Fibroblast of lung (primary cell): ENCODE measurements around the gene NPR1. TPM values are rescaled to one million over a fixed set of nuclear protein-coding genes. Genes with fewer than 3 reads are reported as not detected.

ENCODE experiments used
- DNase-seq, 2 donors: peaks; one replicate each; pipeline versions ENCODE4 v3.0.0 to v3.0.0-alpha.2; 2010; ENCODE audit warnings: low read depth in 2 of 2
- H2AFZ ChIP-seq: 2 replicates; pipeline ENCODE4 v1.5.1; 2012; ENCODE audit warnings: low read length, control low read depth, inconsistent platforms
- H3K27ac ChIP-seq: 2 replicates; pipeline ENCODE4 v1.5.1; 2011; ENCODE audit warnings: low read length, control low read depth; ENCODE audit not compliant: insufficient read depth
- H3K27me3 ChIP-seq: 2 replicates; pipeline ENCODE4 v1.5.1; 2011; ENCODE audit warnings: mild to moderate bottlenecking, low read length; ENCODE audit not compliant: control insufficient read depth, insufficient read depth
- H3K36me3 ChIP-seq: 2 replicates; pipeline ENCODE4 v1.5.1; 2011; ENCODE audit warnings: low read length; ENCODE audit not compliant: control insufficient read depth, insufficient read depth
- H3K4me1 ChIP-seq: 2 replicates; pipeline ENCODE4 v1.5.1; 2011; ENCODE audit warnings: low read length; ENCODE audit not compliant: control insufficient read depth, insufficient read depth; ENCODE audit errors: extremely low read depth
- H3K4me2 ChIP-seq: 2 replicates; pipeline ENCODE4 v1.5.1; 2011; ENCODE audit warnings: low read length, control low read depth; ENCODE audit not compliant: insufficient read depth; ENCODE audit errors: extremely low read depth
- H3K4me3 ChIP-seq, 4 experiments: fragments of 200-600 bp in 1 of 4; sonication (generic) in 1 of 4; replicated peaks in 1 of 4; 2 replicates each; pipeline ENCODE4 v1.5.1; 2011 to 2016; ENCODE audit warnings: low read length in 4 of 4, low read depth in 3 of 4, mild to moderate bottlenecking in 3 of 4, control low read depth in 2 of 4, inconsistent platforms in 1 of 4, mixed read lengths in 1 of 4; ENCODE audit not compliant: insufficient read depth in 1 of 4; ENCODE audit errors: control extremely low read depth in 1 of 4
- H3K79me2 ChIP-seq: 2 replicates; pipeline ENCODE4 v1.5.1; 2012; ENCODE audit warnings: mild to moderate bottlenecking, low read length, inconsistent platforms; ENCODE audit not compliant: control insufficient read depth, insufficient read depth
- H3K9ac ChIP-seq: 2 replicates; pipeline ENCODE4 v1.5.1; 2011; ENCODE audit warnings: mild to moderate bottlenecking, low read length, control low read depth; ENCODE audit not compliant: insufficient read depth
- H3K9me3 ChIP-seq: 2 replicates; pipeline ENCODE4 v1.5.1; 2012; ENCODE audit warnings: low read depth, low read length; ENCODE audit not compliant: control insufficient read depth, insufficient read depth
- H4K20me1 ChIP-seq: 2 replicates; pipeline ENCODE4 v1.5.1; 2011; ENCODE audit warnings: low read length; ENCODE audit not compliant: control insufficient read depth, insufficient read depth; ENCODE audit errors: extremely low read depth
- EZH2 ChIP-seq: IDR thresholded peaks from 2 replicates; pipeline ENCODE4 v1.5.1; 2012; ENCODE audit warnings: low read length, control low read depth, mild to moderate bottlenecking; ENCODE audit errors: missing control alignments
- polyA plus RNA-seq, 2 donors: library from polyadenylated mRNA; depleted of rRNA in 1 of 2; stranded (reverse) in 1 of 2; unstranded in 1 of 2; fragments of >200 nt; gene quantifications; 2 replicates each; pipeline ENCODE4 v1.2.1, GENCODE V29; 2011 to 2012; ENCODE audit warnings: missing spikeins in 1 of 2
- total RNA-seq: library from RNA; depleted of rRNA; stranded (reverse); fragments of >200 nt; gene quantifications from 2 replicates; pipeline ENCODE4 v1.2.1, GENCODE V29; 2014
- TF ChIP-seq, protein P1 (sequence below), 2 donors: IDR thresholded peaks in 1 of 2; conservative IDR thresholded peaks in 1 of 2; 1 replicate in 1 of 2; 2 replicates in 1 of 2; pipeline ENCODE4 v1.5.1; 2011 to 2012; ENCODE audit warnings: low read length in 2 of 2, control low read depth in 1 of 2, inconsistent platforms in 1 of 2, low read depth in 1 of 2, mild to moderate bottlenecking in 1 of 2

The NPR1 gene
- total and polyA plus RNA-seq, 2 donors (not counting 1 experiment from before 2014, with no cell fraction given), result 0.14 to 0.66 TPM

DNA sequence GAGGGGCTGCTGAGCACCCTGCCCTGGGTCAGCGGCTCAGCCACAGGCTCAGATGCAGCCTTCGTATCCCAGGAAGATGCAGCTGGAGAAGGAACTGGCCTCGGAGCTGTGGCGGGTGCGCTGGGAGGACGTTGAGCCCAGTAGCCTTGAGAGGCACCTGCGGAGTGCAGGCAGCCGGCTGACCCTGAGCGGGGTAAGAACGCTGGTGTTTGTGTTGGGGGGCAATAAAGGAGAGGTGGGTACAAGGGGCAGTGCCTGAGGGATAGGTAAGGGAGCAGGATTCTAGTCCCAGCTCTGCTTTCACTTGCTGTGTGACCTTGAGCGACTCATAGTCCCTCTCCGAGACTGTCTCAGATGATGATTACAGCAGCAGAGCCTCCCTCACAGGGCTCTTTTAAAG, 6.4 kb downstream of the NPR1 start:
- no peak overlapping the region for H3K27ac ChIP-seq

DNA sequence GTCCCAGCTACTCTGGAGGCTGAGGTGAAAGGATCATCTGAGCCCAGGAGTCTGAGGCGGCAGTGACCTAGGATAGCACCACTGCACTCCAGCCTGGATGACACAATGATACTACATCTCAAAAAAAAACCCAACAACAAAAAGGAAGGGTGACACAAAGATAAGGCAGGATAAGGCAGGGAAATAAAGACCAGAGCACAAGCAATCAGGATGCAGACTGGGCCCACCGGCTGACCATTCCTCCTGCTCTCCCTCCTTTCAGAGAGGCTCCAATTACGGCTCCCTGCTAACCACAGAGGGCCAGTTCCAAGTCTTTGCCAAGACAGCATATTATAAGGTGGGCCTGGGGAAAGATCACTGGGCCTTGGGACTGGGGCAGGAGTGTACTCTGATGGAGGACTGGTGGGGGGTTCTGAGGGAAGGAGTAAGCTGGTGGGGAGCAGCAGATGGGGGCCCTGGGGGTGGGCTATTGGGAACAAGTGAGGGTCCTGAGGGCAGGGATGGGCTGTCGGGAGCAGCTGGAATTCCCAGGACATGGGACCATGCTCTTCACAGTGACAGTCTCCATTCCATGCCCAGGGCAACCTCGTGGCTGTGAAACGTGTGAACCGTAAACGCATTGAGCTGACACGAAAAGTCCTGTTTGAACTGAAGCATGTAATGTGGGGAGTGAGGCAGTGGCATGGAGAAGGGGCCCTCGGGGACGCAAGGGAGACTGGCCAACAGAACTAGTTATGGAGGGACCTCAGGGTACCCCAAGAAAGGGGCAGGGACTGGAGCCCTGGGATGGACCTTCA, 7.3 kb downstream of the NPR1 start:
- Histone ChIP-seq H3K4me1 (peaks cover 2% of the 10 kb centered on the region), H3K27ac (no peak overlapping the region), H3K36me3 (no peaks in the 10 kb centered on the region), H3K79me2 (no peaks in the 10 kb centered on the region), H3K9ac (no peak overlapping the region), H3K9me3 (no peaks in the 10 kb centered on the region), H2AFZ (no peak overlapping the region), H3K4me3 (no peak overlapping the region), H3K4me2 (no peak overlapping the region), H3K27me3 (peaks cover 15% of the 10 kb centered on the region), H4K20me1 (no peaks in the 10 kb centered on the region)
- no peak for DNase-seq
- no peak for TF ChIP-seq EZH2
- TF ChIP-seq, protein P1, sequence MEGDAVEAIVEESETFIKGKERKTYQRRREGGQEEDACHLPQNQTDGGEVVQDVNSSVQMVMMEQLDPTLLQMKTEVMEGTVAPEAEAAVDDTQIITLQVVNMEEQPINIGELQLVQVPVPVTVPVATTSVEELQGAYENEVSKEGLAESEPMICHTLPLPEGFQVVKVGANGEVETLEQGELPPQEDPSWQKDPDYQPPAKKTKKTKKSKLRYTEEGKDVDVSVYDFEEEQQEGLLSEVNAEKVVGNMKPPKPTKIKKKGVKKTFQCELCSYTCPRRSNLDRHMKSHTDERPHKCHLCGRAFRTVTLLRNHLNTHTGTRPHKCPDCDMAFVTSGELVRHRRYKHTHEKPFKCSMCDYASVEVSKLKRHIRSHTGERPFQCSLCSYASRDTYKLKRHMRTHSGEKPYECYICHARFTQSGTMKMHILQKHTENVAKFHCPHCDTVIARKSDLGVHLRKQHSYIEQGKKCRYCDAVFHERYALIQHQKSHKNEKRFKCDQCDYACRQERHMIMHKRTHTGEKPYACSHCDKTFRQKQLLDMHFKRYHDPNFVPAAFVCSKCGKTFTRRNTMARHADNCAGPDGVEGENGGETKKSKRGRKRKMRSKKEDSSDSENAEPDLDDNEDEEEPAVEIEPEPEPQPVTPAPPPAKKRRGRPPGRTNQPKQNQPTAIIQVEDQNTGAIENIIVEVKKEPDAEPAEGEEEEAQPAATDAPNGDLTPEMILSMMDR (conservative IDR thresholded peaks at IDR 0.05 in 1 of 2, IDR thresholded peaks at IDR 0.05 in 1 of 2; ENCODE audit: low read depth in 1 of 2, low read length in 2 of 2), result no peak

More for the DNA sequence above, 6.4 kb downstream of the NPR1 start:
- Histone ChIP-seq H3K36me3 (no peaks in the 10 kb centered on the region), H3K4me3 (no peak overlapping the region), H3K9me3 (no peaks in the 10 kb centered on the region), H3K4me2 (no peak overlapping the region), H3K27me3 (peaks cover 22% of the 10 kb centered on the region), H3K9ac (no peak overlapping the region), H3K79me2 (no peaks in the 10 kb centered on the region), H3K4me1 (peaks cover 2% of the 10 kb centered on the region), H4K20me1 (no peaks in the 10 kb centered on the region), H2AFZ (no peak overlapping the region)
- TF ChIP-seq EZH2, result no peak
- no peak for DNase-seq

DNA sequence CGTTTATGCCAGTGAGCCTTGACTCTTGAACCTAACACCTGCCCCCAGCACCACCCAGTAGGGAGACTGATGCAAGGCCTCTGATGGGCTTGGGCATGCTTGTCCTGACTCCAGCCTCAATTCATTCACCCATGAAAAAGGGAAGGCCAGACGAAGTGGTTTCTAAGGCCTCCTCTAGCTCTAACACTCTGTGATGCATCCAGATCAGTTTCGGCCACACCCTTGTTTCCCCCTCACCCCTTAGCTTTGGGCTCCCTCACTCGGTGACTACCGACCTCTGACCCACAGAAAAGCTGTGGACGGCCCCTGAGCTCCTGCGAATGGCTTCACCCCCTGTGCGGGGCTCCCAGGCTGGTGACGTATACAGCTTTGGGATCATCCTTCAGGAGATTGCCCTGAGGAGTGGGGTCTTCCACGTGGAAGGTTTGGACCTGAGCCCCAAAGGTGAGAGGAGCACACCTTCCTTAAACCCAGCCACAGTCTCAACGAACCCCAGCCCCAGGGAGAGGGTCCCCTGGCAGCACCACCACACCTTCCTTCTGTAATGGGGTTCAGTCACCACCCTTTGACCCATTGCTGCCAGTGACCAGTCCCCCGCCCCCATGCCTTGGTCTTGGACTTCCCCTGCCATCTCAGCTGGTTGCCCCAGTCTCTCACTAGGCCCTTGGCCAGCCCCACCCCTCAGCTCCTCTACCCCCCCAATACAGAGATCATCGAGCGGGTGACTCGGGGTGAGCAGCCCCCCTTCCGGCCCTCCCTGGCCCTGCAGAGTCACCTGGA, 9.0 kb downstream of the NPR1 start:
- no peak for TF ChIP-seq EZH2
- TF ChIP-seq, protein P1 (conservative IDR thresholded peaks at IDR 0.05 in 1 of 2, IDR thresholded peaks at IDR 0.05 in 1 of 2; ENCODE audit: low read depth in 1 of 2, low read length in 2 of 2), result no peak
- H3K27me3 ChIP-seq, result peaks cover 7% of the 10 kb centered on the region
- no peak overlapping the region for H3K27ac ChIP-seq
- no peaks in the 10 kb centered on the region for H3K36me3 ChIP-seq
- H2AFZ ChIP-seq, result no peak overlapping the region
- H4K20me1 ChIP-seq, result no peaks in the 10 kb centered on the region
- no peak overlapping the region for H3K4me2 ChIP-seq
- H3K9me3 ChIP-seq, result no peaks in the 10 kb centered on the region
- no peaks in the 10 kb centered on the region for H3K79me2 ChIP-seq
- H3K9ac ChIP-seq, result no peak overlapping the region
- peaks cover 2% of the 10 kb centered on the region for H3K4me1 ChIP-seq
- no peak for DNase-seq
- no peak overlapping the region for H3K4me3 ChIP-seq
